Measurements from ENCODE around the gene TRIO. TPM values are rescaled to one million over a fixed set of nuclear protein-coding genes. Genes with fewer than 3 reads are reported as not detected.

TRIO gene
- total RNA-seq, 1 donor from 2014 or later = 200 TPM

DNA sequence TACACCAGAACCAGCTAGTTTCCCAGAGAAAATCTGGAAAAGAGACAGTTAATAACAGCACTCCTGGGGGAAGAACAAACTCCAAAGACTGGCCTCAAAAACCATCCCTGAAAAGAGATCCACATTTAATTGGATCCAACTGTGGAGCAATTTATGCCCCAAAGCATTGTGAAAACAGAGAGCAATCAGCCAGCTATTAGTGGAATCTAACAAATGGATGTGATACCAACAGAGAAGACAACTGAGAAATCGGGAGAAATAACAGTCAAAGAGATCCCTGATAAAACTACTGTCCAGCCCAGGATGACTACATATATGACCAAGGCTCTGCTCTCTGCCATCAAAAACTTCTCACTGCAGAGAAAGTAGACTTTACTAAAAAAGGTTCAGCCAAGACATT lies 40.5 kb upstream of the TRIO start:
- Mint-ChIP-seq H3K27me3 (ENCODE audit: low read depth) (no peaks in the 10 kb centered on the region), H3K36me3 (ENCODE audit: low read depth) (no peaks in the 10 kb centered on the region), H3K27ac (ENCODE audit: unreplicated experiment) (no peak overlapping the region), H3K4me1 (ENCODE audit: low read depth) (peaks cover 21% of the 10 kb centered on the region), H3K9me3 (ENCODE audit: low read depth) (peaks cover 12% of the 10 kb centered on the region), H3K4me3 (ENCODE audit: unreplicated experiment) (no peak overlapping the region)
- TF ChIP-seq CTCF (IDR thresholded peaks at IDR 0.05) = no peak
- no peak for DNase-seq (ENCODE audit: low spot score)

GRCh38 chr5:14105718-14106410 lies 37.3 kb upstream of the TRIO start:
- Mint-ChIP-seq H3K4me1 (ENCODE audit: low read depth) (peaks cover 33% of the 10 kb centered on the region), H3K9me3 (ENCODE audit: low read depth) (peaks cover 12% of the 10 kb centered on the region), H3K36me3 (ENCODE audit: low read depth) (no peaks in the 10 kb centered on the region), H3K27ac (ENCODE audit: unreplicated experiment) (peak overlapping the region; percentile 1), H3K4me3 (ENCODE audit: unreplicated experiment) (no peak overlapping the region), H3K27me3 (ENCODE audit: low read depth) (no peaks in the 10 kb centered on the region)
- no peak for TF ChIP-seq CTCF (IDR thresholded peaks at IDR 0.05)
- DNase-seq (ENCODE audit: low spot score) = no peak

DNA sequence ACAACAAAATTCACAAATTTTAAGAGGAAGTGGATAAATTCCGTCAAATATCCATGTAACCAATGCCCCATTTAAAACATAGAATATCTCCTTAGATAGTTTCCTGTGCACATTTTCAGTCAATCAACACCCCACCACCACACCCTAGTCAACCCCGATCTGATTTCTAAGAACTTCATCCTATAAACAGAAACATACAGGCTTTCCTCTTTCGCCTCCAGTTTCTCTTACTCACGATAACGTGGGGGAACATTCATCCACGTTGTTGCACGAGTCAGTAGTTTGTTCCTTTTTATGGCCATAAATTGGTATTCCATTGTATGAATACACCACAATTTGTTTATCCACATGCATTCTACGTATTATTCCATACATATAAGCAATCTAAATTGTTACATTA lies 35.6 kb upstream of the TRIO start:
- H3K27ac Mint-ChIP-seq (ENCODE audit: unreplicated experiment) = no peak overlapping the region
- H3K9me3 Mint-ChIP-seq (ENCODE audit: low read depth) = peaks cover 12% of the 10 kb centered on the region
- H3K27me3 Mint-ChIP-seq (ENCODE audit: low read depth) = no peaks in the 10 kb centered on the region
- no peaks in the 10 kb centered on the region for H3K36me3 Mint-ChIP-seq (ENCODE audit: low read depth)
- H3K4me1 Mint-ChIP-seq (ENCODE audit: low read depth) = peaks cover 30% of the 10 kb centered on the region
- H3K4me3 Mint-ChIP-seq (ENCODE audit: unreplicated experiment) = no peak overlapping the region
- no peak for DNase-seq (ENCODE audit: low spot score)
- no peak for TF ChIP-seq CTCF (IDR thresholded peaks at IDR 0.05)

GRCh38 chr5:14108170-14108996 lies 34.8 kb upstream of the TRIO start:
- no peak for DNase-seq (ENCODE audit: low spot score)
- no peak overlapping the region for H3K27ac Mint-ChIP-seq (ENCODE audit: unreplicated experiment)
- peaks cover 3% of the 10 kb centered on the region for H3K9me3 Mint-ChIP-seq (ENCODE audit: low read depth)
- no peak overlapping the region for H3K4me3 Mint-ChIP-seq (ENCODE audit: unreplicated experiment)
- no peaks in the 10 kb centered on the region for H3K27me3 Mint-ChIP-seq (ENCODE audit: low read depth)
- H3K36me3 Mint-ChIP-seq (ENCODE audit: low read depth) = no peaks in the 10 kb centered on the region
- peak; percentile 81 for TF ChIP-seq CTCF (IDR thresholded peaks at IDR 0.05)
- H3K4me1 Mint-ChIP-seq (ENCODE audit: low read depth) = peaks cover 30% of the 10 kb centered on the region

DNA sequence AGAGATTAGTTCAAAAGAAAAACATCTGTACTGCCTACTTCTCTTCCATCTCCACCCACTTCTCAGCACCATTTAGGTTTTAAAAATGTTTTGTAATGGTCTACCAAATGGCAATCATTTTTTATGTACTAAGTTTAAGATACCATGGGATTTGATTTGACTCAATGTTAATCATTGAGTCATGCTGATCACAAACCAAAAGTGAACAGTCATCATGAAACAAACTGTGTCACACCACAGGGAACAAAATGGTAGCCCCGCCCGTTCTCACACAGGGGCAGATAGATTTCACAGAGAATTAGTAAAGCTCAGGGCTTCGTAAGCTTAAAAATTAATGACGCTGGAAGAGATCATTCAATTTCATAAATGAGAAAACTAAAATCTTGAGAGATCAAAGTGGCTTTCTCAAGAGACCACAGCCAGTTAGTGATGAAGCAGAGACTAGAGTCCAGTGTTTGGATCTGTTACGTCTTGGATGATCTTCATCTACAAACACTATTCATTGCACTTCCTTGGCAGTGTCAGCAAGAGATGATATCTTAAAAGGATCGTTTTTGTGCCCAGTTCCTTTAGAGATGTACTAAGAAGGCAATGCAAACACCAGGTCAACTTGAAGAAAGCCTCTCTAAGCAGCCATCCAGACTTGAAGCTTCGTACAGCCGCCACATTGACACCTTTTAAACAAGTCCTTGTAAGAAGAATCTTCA lies 33.9 kb upstream of the TRIO start:
- TF ChIP-seq CTCF (IDR thresholded peaks at IDR 0.05) = no peak

More for the DNA sequence above, 33.9 kb upstream of the TRIO start:
- Mint-ChIP-seq H3K27me3 (ENCODE audit: low read depth) (no peaks in the 10 kb centered on the region), H3K4me3 (ENCODE audit: unreplicated experiment) (no peak overlapping the region), H3K27ac (ENCODE audit: unreplicated experiment) (no peak overlapping the region), H3K4me1 (ENCODE audit: low read depth) (peaks cover 30% of the 10 kb centered on the region), H3K9me3 (ENCODE audit: low read depth) (no peaks in the 10 kb centered on the region), H3K36me3 (ENCODE audit: low read depth) (no peaks in the 10 kb centered on the region)
- no peak for DNase-seq (ENCODE audit: low spot score)

All from chondrocyte (in vitro differentiated cells).